HepG2 (cell line): Measurements from ENCODE around the gene GTF2H1. TPM values are rescaled to one million over a fixed set of nuclear protein-coding genes. Genes with fewer than 3 reads are reported as not detected.

Experiments used
- ATF2 ChIP-seq: sonication (generic); formaldehyde crosslinking; IDR thresholded peaks from 2 replicates; pipeline ENCODE4 v1.4.0; 2020; ENCODE audit warnings: missing genetic modification reagents
- HNRNPLL ChIP-seq: fragments of 200-400 bp; formaldehyde crosslinking; IDR thresholded peaks from 2 replicates; pipeline ENCODE4 v1.6.1; 2017; ENCODE audit warnings: mild to moderate bottlenecking, low read depth, low read length; ENCODE audit not compliant: poor library complexity, severe bottlenecking
- LCORL ChIP-seq, 2 experiments: fragments of 450-650 bp in 1 of 2; sonication (generic) in 1 of 2; formaldehyde crosslinking in 1 of 2; IDR thresholded peaks; 2 replicates each; pipeline versions ENCODE4 v1.5.0 to v1.6.1; 2017 to 2020; ENCODE audit warnings: antibody characterized with exemption in 1 of 2, missing genetic modification reagents in 1 of 2
- MIXL1 ChIP-seq: IDR thresholded peaks from 2 replicates; pipeline ENCODE4 v1.6.1; 2016
- NR2F6 ChIP-seq, 2 experiments: IDR thresholded peaks; 2 replicates each; pipeline ENCODE4 v1.6.1; 2016; ENCODE audit warnings: antibody characterized with exemption in 1 of 2, mild to moderate bottlenecking in 1 of 2
- PAF1 ChIP-seq: IDR thresholded peaks from 2 replicates; pipeline ENCODE4 v1.6.1; 2016; ENCODE audit warnings: missing genetic modification reagents, missing compliant biosample characterization
- PAX8 ChIP-seq: sonication (generic); formaldehyde crosslinking; IDR thresholded peaks from 2 replicates; pipeline ENCODE4 v1.8.0; 2022; ENCODE audit warnings: mild to moderate bottlenecking, missing genetic modification reagents, borderline replicate concordance
- SIN3A ChIP-seq: IDR thresholded peaks from 2 replicates; pipeline ENCODE4 v1.6.1; 2011; ENCODE audit warnings: low read depth, mild to moderate bottlenecking, control low read depth, low read length, borderline replicate concordance
- TBX3 ChIP-seq: fragments of 450-650 bp; IDR thresholded peaks from 2 replicates; pipeline ENCODE4 v1.6.1; 2017; ENCODE audit warnings: antibody characterized with exemption, mild to moderate bottlenecking, inconsistent platforms, borderline replicate concordance
- ZBTB43 ChIP-seq: sonication (generic); formaldehyde crosslinking; conservative IDR thresholded peaks from 2 replicates; pipeline ENCODE4 v1.4.0; 2020; ENCODE audit warnings: missing genetic modification reagents
- ZHX1 ChIP-seq: sonication (generic); formaldehyde crosslinking; IDR thresholded peaks from 2 replicates; pipeline ENCODE4 v1.8.1; 2022; ENCODE audit warnings: low read depth, mild to moderate bottlenecking, missing genetic modification reagents
- ZKSCAN5 ChIP-seq: sonication (generic); formaldehyde crosslinking; IDR thresholded peaks from 2 replicates; pipeline ENCODE4 v1.5.1; 2020; ENCODE audit warnings: mild to moderate bottlenecking, missing genetic modification reagents
- ZMYM4 ChIP-seq: sonication (generic); formaldehyde crosslinking; IDR thresholded peaks from 2 replicates; pipeline ENCODE4 v1.8.1; 2023; ENCODE audit warnings: mild to moderate bottlenecking, missing genetic modification reagents
- polyA plus RNA-seq, 8 experiments: library from polyadenylated mRNA; depleted of rRNA in 3 of 8; stranded (reverse) in 7 of 8; unstranded in 1 of 8; fragments of >200 nt; fragmentation: Illumina TruSeq in 4 of 8; extraction: Trizol in 4 of 8; gene quantifications; 2 replicates each; pipeline versions ENCODE4 v1.2.1 to v1.2.3, GENCODE V29; 2011 to 2016; ENCODE audit warnings: low read depth in 4 of 8, missing spikeins in 1 of 8, mixed read lengths in 1 of 8; ENCODE audit not compliant: insufficient read depth in 1 of 8
- total RNA-seq, 5 experiments: library from RNA; depleted of rRNA; stranded (reverse); fragments of >200 nt; fragmentation: Illumina TruSeq; extraction: Trizol; gene quantifications; 2 replicates each; pipeline ENCODE4 v1.2.3, GENCODE V29; 2016; ENCODE audit warnings: low read depth in 1 of 5
- TF ChIP-seq, protein P1 (sequence below): sonication (generic); formaldehyde crosslinking; IDR thresholded peaks from 2 replicates; pipeline ENCODE4 v1.4.0; 2020; ENCODE audit warnings: missing genetic modification reagents
- TF ChIP-seq, protein P2 (sequence below): IDR thresholded peaks from 2 replicates; pipeline ENCODE4 v1.6.1; 2012; ENCODE audit warnings: inconsistent platforms
- TF ChIP-seq, protein P3 (sequence below): sonication (generic); formaldehyde crosslinking; IDR thresholded peaks from 2 replicates; pipeline ENCODE4 v1.8.0; 2022; ENCODE audit warnings: mild to moderate bottlenecking, missing genetic modification reagents; ENCODE audit not compliant: insufficient replicate concordance

GTF2H1 gene
- total and polyA plus RNA-seq, 2 of the 13 experiments (the other 11 are each of a cell fraction or from before 2014, with no cell fraction given) = 15.7 to 51.4 TPM

DNA sequence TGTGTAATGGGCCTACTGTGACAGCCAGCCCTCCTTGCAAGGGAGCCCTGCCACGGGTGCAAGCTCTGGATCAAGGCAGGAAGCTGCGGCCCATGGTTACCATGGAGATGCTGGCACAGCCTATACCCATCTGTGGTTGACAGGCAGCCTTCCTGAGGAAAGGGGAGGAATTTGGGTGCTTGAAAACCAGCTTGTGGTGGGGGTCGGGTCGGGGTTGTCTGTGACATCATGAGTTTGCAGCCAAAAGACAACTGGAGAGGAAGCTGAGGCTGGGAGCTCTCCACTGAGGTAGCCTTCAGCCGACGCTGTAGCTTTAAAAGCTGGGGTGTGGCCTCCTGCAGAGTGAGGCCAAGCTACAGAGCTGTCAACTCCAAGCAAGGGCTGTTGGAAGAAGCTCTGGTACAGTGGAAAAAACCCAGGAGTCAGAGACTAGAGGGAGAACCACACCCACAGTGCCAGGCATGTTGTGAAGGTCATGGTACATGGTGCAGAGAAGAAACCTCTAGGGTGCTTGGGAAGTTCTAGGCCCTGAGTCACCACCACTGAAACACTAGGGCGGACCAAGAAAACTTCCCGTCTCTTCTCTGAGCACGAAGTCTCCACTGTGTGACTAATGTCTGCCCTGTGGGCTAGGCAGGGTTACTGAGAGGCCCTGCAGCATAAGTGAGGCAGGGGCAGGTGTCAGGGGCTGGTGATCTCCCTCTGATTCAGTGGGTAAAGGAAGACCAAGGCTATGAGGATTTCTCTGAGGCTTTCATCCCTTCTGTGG is 61.2 kb downstream of the GTF2H1 start (continued):
- TF ChIP-seq, protein P1, sequence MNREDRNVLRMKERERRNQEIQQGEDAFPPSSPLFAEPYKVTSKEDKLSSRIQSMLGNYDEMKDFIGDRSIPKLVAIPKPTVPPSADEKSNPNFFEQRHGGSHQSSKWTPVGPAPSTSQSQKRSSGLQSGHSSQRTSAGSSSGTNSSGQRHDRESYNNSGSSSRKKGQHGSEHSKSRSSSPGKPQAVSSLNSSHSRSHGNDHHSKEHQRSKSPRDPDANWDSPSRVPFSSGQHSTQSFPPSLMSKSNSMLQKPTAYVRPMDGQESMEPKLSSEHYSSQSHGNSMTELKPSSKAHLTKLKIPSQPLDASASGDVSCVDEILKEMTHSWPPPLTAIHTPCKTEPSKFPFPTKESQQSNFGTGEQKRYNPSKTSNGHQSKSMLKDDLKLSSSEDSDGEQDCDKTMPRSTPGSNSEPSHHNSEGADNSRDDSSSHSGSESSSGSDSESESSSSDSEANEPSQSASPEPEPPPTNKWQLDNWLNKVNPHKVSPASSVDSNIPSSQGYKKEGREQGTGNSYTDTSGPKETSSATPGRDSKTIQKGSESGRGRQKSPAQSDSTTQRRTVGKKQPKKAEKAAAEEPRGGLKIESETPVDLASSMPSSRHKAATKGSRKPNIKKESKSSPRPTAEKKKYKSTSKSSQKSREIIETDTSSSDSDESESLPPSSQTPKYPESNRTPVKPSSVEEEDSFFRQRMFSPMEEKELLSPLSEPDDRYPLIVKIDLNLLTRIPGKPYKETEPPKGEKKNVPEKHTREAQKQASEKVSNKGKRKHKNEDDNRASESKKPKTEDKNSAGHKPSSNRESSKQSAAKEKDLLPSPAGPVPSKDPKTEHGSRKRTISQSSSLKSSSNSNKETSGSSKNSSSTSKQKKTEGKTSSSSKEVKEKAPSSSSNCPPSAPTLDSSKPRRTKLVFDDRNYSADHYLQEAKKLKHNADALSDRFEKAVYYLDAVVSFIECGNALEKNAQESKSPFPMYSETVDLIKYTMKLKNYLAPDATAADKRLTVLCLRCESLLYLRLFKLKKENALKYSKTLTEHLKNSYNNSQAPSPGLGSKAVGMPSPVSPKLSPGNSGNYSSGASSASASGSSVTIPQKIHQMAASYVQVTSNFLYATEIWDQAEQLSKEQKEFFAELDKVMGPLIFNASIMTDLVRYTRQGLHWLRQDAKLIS (CRISPR knock-in tag) = 0 out of 2 replicates have a peak, but pooled peaks have one; percentile 19
- TF ChIP-seq LCORL (IDR thresholded peaks at IDR 0.05) (no peak), LCORL (CRISPR knock-in tag; IDR thresholded peaks at IDR 0.05) (peak; percentile 71), ZHX1 (CRISPR knock-in tag) (no peak), ZKSCAN5 (CRISPR knock-in tag) (no peak), PAX8 (CRISPR knock-in tag) (no peak), HNRNPLL (no peak), SIN3A (peak; percentile 55; the same call in 1 of the 2 replicates), ZBTB43 (CRISPR knock-in tag) (0 out of 2 replicates have a peak, but pooled peaks have one; percentile 0), NR2F6 (IDR thresholded peaks at IDR 0.05) (0 out of 2 replicates have a peak, but pooled peaks have one; percentile 7), NR2F6 (CRISPR knock-in tag; IDR thresholded peaks at IDR 0.05) (no peak), TBX3 (no peak), ATF2 (CRISPR knock-in tag) (peak; percentile 10; the same call in 1 of the 2 replicates), PAF1 (CRISPR knock-in tag) (no peak), MIXL1 (CRISPR knock-in tag) (no peak), ZMYM4 (peak; percentile 36; the same call in 1 of the 2 replicates)
- TF ChIP-seq, protein P2, sequence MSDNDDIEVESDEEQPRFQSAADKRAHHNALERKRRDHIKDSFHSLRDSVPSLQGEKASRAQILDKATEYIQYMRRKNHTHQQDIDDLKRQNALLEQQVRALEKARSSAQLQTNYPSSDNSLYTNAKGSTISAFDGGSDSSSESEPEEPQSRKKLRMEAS = peak; percentile 29; the same call in 1 of the 2 replicates
- TF ChIP-seq, protein P3, sequence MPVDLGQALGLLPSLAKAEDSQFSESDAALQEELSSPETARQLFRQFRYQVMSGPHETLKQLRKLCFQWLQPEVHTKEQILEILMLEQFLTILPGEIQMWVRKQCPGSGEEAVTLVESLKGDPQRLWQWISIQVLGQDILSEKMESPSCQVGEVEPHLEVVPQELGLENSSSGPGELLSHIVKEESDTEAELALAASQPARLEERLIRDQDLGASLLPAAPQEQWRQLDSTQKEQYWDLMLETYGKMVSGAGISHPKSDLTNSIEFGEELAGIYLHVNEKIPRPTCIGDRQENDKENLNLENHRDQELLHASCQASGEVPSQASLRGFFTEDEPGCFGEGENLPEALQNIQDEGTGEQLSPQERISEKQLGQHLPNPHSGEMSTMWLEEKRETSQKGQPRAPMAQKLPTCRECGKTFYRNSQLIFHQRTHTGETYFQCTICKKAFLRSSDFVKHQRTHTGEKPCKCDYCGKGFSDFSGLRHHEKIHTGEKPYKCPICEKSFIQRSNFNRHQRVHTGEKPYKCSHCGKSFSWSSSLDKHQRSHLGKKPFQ = peak; percentile 42
